ENCODE results near the gene PDZD4.
"Not testable (repeated sequence)": the region's sequence is repeated elsewhere in the genome, so short reads cannot be mapped to it uniquely, and the experiment has no call there.

Gene PDZD4

DNA sequence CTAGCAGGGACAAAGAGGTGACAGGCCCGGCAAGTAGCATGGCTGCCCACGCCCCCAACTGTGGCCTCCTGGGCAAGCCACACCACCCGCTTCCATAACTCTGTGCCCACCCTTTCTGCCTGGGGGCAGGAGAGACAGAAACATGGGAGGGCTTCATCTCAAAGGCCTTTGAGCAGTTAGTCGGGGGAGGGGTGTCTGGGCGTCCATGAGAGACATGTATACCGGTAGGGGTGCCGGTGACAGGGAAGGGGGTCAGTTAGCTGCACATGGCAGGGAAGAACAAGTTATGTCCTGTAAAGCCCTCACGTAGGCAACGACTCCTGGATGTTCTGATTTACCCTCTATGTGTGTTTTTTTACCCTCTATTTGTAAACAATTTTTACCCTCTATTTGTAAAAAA lies 9.3 kb downstream of the PDZD4 start:
- H3K79me2 ChIP-seq (ENCODE audit: insufficient read depth, low read depth) = no peaks in the 10 kb centered on the region

DNA sequence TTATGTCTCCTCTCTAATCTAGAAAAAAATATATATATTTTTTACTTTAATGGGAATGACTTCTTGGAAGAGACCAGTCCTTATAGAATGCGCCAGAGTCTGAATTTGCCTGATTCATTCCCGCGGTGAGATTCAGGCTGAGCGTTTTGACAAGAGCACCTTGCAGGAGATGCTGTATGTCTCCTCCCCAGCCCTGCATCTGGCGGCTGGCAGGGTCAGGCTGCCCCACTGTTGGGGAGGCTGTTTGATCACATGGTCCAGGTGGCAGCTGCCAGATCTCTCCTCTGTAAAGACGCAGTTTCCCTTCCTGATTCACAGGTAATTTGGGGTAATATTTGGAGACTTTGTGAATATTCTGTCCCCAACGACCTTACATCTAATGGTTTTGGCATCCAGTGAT lies 9.7 kb downstream of the PDZD4 start:
- Histone ChIP-seq H3K4me2 (no peak overlapping the region), H3K9ac (no peak overlapping the region)

More for the DNA sequence above, 9.3 kb downstream of the PDZD4 start:
- no peak overlapping the region for H3K9ac ChIP-seq
- peaks cover 47% of the 10 kb centered on the region; the same call in 1 of the 2 replicates for H3K27me3 ChIP-seq (ENCODE audit: insufficient read depth, low read depth)
- no peak overlapping the region for H3K4me2 ChIP-seq
- no peak overlapping the region for H3K27ac ChIP-seq
- H2AFZ ChIP-seq (ENCODE audit: low read depth) = no peak overlapping the region
- no peaks in the 10 kb centered on the region for H3K4me1 ChIP-seq (ENCODE audit: low read depth, poor library complexity, severe bottlenecking)
- no peaks in the 10 kb centered on the region for H3K36me3 ChIP-seq (ENCODE audit: insufficient read depth)
- H4K20me1 ChIP-seq (ENCODE audit: insufficient read depth) = no peaks in the 10 kb centered on the region
- no peak overlapping the region for H3K4me3 ChIP-seq (IDR thresholded peaks at IDR 0.05; ENCODE audit: insufficient read depth, low read depth, low read length)
- TF ChIP-seq, protein P1, sequence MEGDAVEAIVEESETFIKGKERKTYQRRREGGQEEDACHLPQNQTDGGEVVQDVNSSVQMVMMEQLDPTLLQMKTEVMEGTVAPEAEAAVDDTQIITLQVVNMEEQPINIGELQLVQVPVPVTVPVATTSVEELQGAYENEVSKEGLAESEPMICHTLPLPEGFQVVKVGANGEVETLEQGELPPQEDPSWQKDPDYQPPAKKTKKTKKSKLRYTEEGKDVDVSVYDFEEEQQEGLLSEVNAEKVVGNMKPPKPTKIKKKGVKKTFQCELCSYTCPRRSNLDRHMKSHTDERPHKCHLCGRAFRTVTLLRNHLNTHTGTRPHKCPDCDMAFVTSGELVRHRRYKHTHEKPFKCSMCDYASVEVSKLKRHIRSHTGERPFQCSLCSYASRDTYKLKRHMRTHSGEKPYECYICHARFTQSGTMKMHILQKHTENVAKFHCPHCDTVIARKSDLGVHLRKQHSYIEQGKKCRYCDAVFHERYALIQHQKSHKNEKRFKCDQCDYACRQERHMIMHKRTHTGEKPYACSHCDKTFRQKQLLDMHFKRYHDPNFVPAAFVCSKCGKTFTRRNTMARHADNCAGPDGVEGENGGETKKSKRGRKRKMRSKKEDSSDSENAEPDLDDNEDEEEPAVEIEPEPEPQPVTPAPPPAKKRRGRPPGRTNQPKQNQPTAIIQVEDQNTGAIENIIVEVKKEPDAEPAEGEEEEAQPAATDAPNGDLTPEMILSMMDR (conservative IDR thresholded peaks at IDR 0.05; ENCODE audit: low read depth, low read length) = no peak

GRCh38 chrX:153819384-153820040 lies 10.8 kb downstream of the PDZD4 start:
- Histone ChIP-seq H3K27ac (no peak overlapping the region), H3K27me3 (ENCODE audit: insufficient read depth, low read depth) (peaks cover 45% of the 10 kb centered on the region; the same call in 1 of the 2 replicates), H3K36me3 (ENCODE audit: insufficient read depth) (no peaks in the 10 kb centered on the region), H3K9ac (no peak overlapping the region), H3K4me1 (ENCODE audit: low read depth, poor library complexity, severe bottlenecking) (no peaks in the 10 kb centered on the region), H2AFZ (ENCODE audit: low read depth) (0 out of 2 replicates have a peak overlapping the region, but pooled peaks have one; percentile 22), H3K4me2 (peak overlapping the region; percentile 48), H3K79me2 (ENCODE audit: insufficient read depth, low read depth) (no peaks in the 10 kb centered on the region), H3K4me3 (IDR thresholded peaks at IDR 0.05; ENCODE audit: insufficient read depth, low read depth, low read length) (no peak overlapping the region), H4K20me1 (ENCODE audit: insufficient read depth) (no peaks in the 10 kb centered on the region)
- TF ChIP-seq, protein P1 (conservative IDR thresholded peaks at IDR 0.05; ENCODE audit: low read depth, low read length) = no peak

More for the DNA sequence above, 9.7 kb downstream of the PDZD4 start:
- TF ChIP-seq, protein P1 (conservative IDR thresholded peaks at IDR 0.05; ENCODE audit: low read depth, low read length) = no peak
- H4K20me1 ChIP-seq (ENCODE audit: insufficient read depth) = no peaks in the 10 kb centered on the region
- H2AFZ ChIP-seq (ENCODE audit: low read depth) = no peak overlapping the region
- H3K36me3 ChIP-seq (ENCODE audit: insufficient read depth) = no peaks in the 10 kb centered on the region
- no peak overlapping the region for H3K4me3 ChIP-seq (IDR thresholded peaks at IDR 0.05; ENCODE audit: insufficient read depth, low read depth, low read length)
- no peak overlapping the region for H3K27ac ChIP-seq
- H3K4me1 ChIP-seq (ENCODE audit: low read depth, poor library complexity, severe bottlenecking) = no peaks in the 10 kb centered on the region
- peaks cover 46% of the 10 kb centered on the region; the same call in 1 of the 2 replicates for H3K27me3 ChIP-seq (ENCODE audit: insufficient read depth, low read depth)
- H3K79me2 ChIP-seq (ENCODE audit: insufficient read depth, low read depth) = no peaks in the 10 kb centered on the region

DNA sequence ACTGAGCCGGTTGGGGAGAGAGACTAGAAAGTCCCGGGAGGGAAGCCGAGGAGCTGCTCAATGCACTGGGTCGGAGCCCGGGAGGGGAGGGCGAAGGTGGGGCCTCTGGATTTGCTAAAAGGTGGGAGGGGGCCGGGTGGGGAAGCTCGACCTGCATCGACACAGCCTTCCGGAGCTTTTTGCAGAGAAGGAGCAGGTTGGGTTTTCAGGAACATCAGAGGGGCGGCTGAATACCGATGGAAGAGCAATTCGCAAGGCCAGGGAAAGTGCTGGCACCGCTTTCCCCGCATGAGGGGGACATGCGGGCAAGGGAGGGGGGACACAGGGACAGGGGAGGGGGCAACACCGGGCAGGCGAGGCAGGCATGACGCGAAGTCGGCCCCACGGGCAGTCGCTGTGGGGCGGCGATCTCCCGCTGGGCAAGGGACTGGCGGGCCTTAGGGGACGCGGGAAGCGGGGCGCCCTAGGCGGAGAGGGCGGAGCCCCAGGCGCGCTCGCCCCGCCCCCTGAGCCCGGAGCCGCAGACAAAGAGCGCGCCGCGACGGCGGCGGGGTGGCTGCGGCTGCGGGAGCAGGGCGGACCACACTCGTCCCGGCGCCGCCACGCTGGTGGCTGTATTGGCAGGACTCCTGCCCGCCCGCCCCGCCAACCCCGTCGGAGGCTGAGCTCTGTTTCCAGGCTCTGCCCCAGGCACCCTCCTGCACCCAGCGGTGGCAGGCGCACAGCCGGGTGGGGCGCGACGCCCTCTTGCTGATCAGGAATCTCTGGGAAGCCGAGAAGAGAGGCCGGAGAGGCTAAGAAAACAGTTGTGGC lies 11.6 kb downstream of the PDZD4 start:
- peak overlapping the region; percentile 48 for H3K4me2 ChIP-seq
- no peaks in the 10 kb centered on the region for H4K20me1 ChIP-seq (ENCODE audit: insufficient read depth)
- no peak overlapping the region for H3K4me3 ChIP-seq (IDR thresholded peaks at IDR 0.05; ENCODE audit: insufficient read depth, low read depth, low read length)
- no peaks in the 10 kb centered on the region for H3K79me2 ChIP-seq (ENCODE audit: insufficient read depth, low read depth)
- H3K9ac ChIP-seq = no peak overlapping the region
- H3K27me3 ChIP-seq (ENCODE audit: insufficient read depth, low read depth) = peaks cover 40% of the 10 kb centered on the region; the same call in 1 of the 2 replicates
- TF ChIP-seq, protein P1 (conservative IDR thresholded peaks at IDR 0.05; ENCODE audit: low read depth, low read length) = no peak
- 0 out of 2 replicates have a peak overlapping the region, but pooled peaks have one; percentile 22 for H2AFZ ChIP-seq (ENCODE audit: low read depth)
- H3K4me1 ChIP-seq (ENCODE audit: low read depth, poor library complexity, severe bottlenecking) = no peaks in the 10 kb centered on the region
- H3K27ac ChIP-seq = no peak overlapping the region
- no peaks in the 10 kb centered on the region for H3K36me3 ChIP-seq (ENCODE audit: insufficient read depth)

GRCh38 chrX:153818064-153818463 lies 12.3 kb downstream of the PDZD4 start:
- H3K27ac ChIP-seq; H3K36me3 ChIP-seq (ENCODE audit: insufficient read depth); H3K4me1 ChIP-seq (ENCODE audit: low read depth, poor library complexity, severe bottlenecking); H2AFZ ChIP-seq (ENCODE audit: low read depth); H3K9ac ChIP-seq; H4K20me1 ChIP-seq (ENCODE audit: insufficient read depth); H3K4me3 ChIP-seq (IDR thresholded peaks at IDR 0.05; ENCODE audit: insufficient read depth, low read depth, low read length); H3K79me2 ChIP-seq (ENCODE audit: insufficient read depth, low read depth); H3K4me2 ChIP-seq: not testable (repeated sequence)
- H3K27me3 ChIP-seq (ENCODE audit: insufficient read depth, low read depth) = peaks cover 45% of the 10 kb centered on the region

Data from KMS-11 (cell line).